Stomach (tissue), 9 donors: ENCODE results near the gene WDR70. TPM values are rescaled to one million over a fixed set of nuclear protein-coding genes. Genes with fewer than 3 reads are reported as not detected.

Experiments used
- DNase-seq, 2 donors: peaks; one replicate each; pipeline versions ENCODE4 v3.0.0 to v3.0.0-alpha.2; 2013 to 2019
- H3K27ac ChIP-seq, 5 donors: fragments of 200-600 bp in 4 of 5; sonication (generic) in 4 of 5; one replicate each; pipeline ENCODE4 v1.5.1; 2013 to 2019; ENCODE audit warnings: mild to moderate bottlenecking in 1 of 5, moderate library complexity in 1 of 5
- H3K27me3 ChIP-seq, 3 donors: fragments of 200-600 bp; sonication (generic); one replicate each; pipeline ENCODE4 v1.5.1; 2017 to 2019; ENCODE audit warnings: mixed run types in 1 of 3
- H3K36me3 ChIP-seq, 4 donors: fragments of 200-600 bp; sonication (generic); 1 replicate in 3 of 4; 2 replicates in 1 of 4; pipeline ENCODE4 v1.5.1; 2016 to 2019
- H3K4me1 ChIP-seq, 4 donors: fragments of 200-600 bp; sonication (generic); one replicate each; pipeline ENCODE4 v1.5.1; 2016 to 2019
- H3K4me3 ChIP-seq, 4 donors: fragments of 200-600 bp; sonication (generic) in 3 of 4; one replicate each; pipeline ENCODE4 v1.5.1; 2016 to 2019; ENCODE audit warnings: mild to moderate bottlenecking in 1 of 4
- H3K9me3 ChIP-seq, 4 donors: fragments of 200-600 bp; sonication (generic); one replicate each; pipeline ENCODE4 v1.5.1; 2016 to 2019
- CTCF ChIP-seq, 7 experiments: fragments of 450-650 bp in 4 of 7; fragments of 200-600 bp in 3 of 7; sonication (generic) in 3 of 7; IDR thresholded peaks; one replicate each; pipeline ENCODE4 v1.5.1; 2016 to 2019; ENCODE audit warnings: antibody characterized with exemption in 7 of 7, control low read depth in 2 of 7, mild to moderate bottlenecking in 1 of 7
- EP300 ChIP-seq: sonication (generic); formaldehyde crosslinking; IDR thresholded peaks from one replicate; pipeline ENCODE4 v1.6.1; 2017; ENCODE audit warnings: antibody characterized with exemption
- POLR2A ChIP-seq, 4 donors: fragments of 450-650 bp; IDR thresholded peaks; one replicate each; pipeline ENCODE4 v1.6.1; 2016; ENCODE audit warnings: antibody characterized with exemption in 4 of 4, control low read depth in 2 of 4, mild to moderate bottlenecking in 1 of 4, moderate library complexity in 1 of 4
- POLR2AphosphoS5 ChIP-seq, 3 donors: sonication (generic); formaldehyde crosslinking; IDR thresholded peaks; one replicate each; pipeline ENCODE4 v1.6.1; 2016; ENCODE audit warnings: antibody characterized with exemption in 3 of 3
- WGBS, 5 donors: extraction: QIAGEN DNeasy Blood & Tissue Kit in 3 of 5; methylation state at CpG; one replicate each; pipeline versions ENCODE4 v1.1.5 to v1.1.7; 2013 to 2018; 5-methylcytosine and 5-hydroxymethylcytosine counted together
- intact Hi-C: fragments of 100-400 bp; cut with DNase I; formaldehyde crosslinking; loops from one replicate; pipeline ENCODE4 v1.15.1; 2023; ENCODE audit warnings: low total_unique reads
- polyA plus RNA-seq, 3 donors: library from polyadenylated mRNA; stranded (reverse); fragments of 200-250 nt; gene quantifications; one replicate each; pipeline ENCODE4 v1.2.3, GENCODE V29; 2013
- total RNA-seq, 5 donors: library from RNA; depleted of rRNA; stranded (reverse); fragments of >200 nt; gene quantifications; one replicate each; pipeline versions ENCODE4 v1.1.0 to v1.2.3, GENCODE V29; 2014 to 2016
- donor health status: healthy with polysubstance abuse.
- donor health status: Bipolar disorder and iron deficiency.
- donor health status: healthy.

WDR70 gene
- total and polyA plus RNA-seq, 8 donors: 13.0 to 131 (median 35.0) TPM

GRCh38 chr5:37740331-37741066 lies 361.4 kb downstream of the WDR70 start:
- Histone ChIP-seq H3K4me1 (peaks cover 12 to 20% (median 15%) of the 10 kb centered on the region in 4 donors), H3K27ac (peak overlapping the region in 4 of 5 donors; percentile 7 to 52 (median 22)), H3K36me3 (peaks cover 0 to 24% (median 17%) of the 10 kb centered on the region in 4 donors), H3K4me3 (no peak overlapping the region), H3K27me3 (no peaks in the 10 kb centered on the region), H3K9me3 (no peaks in the 10 kb centered on the region)
- TF ChIP-seq POLR2AphosphoS5 (IDR thresholded peaks at IDR 0.05) (no peak), POLR2A (IDR thresholded peaks at IDR 0.05) (no peak), EP300 (no peak), CTCF (IDR thresholded peaks at IDR 0.05) (no peak)
- DNase-seq: no peak
- intact Hi-C loops: no loop called here

GRCh38 chr5:37742111-37742510 lies 363.0 kb downstream of the WDR70 start:
- peaks cover 12 to 20% (median 15%) of the 10 kb centered on the region in 4 donors for H3K4me1 ChIP-seq
- no peak for DNase-seq
- no peaks in the 10 kb centered on the region for H3K9me3 ChIP-seq
- peaks cover 0 to 24% (median 17%) of the 10 kb centered on the region in 4 donors for H3K36me3 ChIP-seq
- no peaks in the 10 kb centered on the region for H3K27me3 ChIP-seq
- no peak overlapping the region for H3K27ac ChIP-seq
- no peak overlapping the region for H3K4me3 ChIP-seq
- intact Hi-C loops: no loop called here
- TF ChIP-seq CTCF (IDR thresholded peaks at IDR 0.05) (no peak), POLR2A (IDR thresholded peaks at IDR 0.05) (no peak), EP300 (no peak), POLR2AphosphoS5 (IDR thresholded peaks at IDR 0.05) (no peak)

- H3K9me3 ChIP-seq: no peaks in the 10 kb centered on the region
- WGBS, 5 donors: 81 to 87% (median 83%) methylated on average over 3 of the region's 3 CpGs
- intact Hi-C loops: no loop called here
- no peaks in the 10 kb centered on the region for H3K27me3 ChIP-seq
- H3K4me3 ChIP-seq: no peak overlapping the region
- no peak overlapping the region for H3K27ac ChIP-seq
- DNase-seq: no peak
- no peaks in the 10 kb centered on the region for H3K4me1 ChIP-seq
- no peak for TF ChIP-seq POLR2A (IDR thresholded peaks at IDR 0.05)
- no peak for TF ChIP-seq POLR2AphosphoS5 (IDR thresholded peaks at IDR 0.05)
- no peak for TF ChIP-seq EP300
- no peak for TF ChIP-seq CTCF (IDR thresholded peaks at IDR 0.05)
- H3K36me3 ChIP-seq: peaks cover 0 to 30% (median 16%) of the 10 kb centered on the region in 4 donors
Observed at GRCh38 chr5:37751227-37751626, 372.1 kb downstream of the WDR70 start.

- no peak overlapping the region for H3K27ac ChIP-seq
- DNase-seq: no peak
- TF ChIP-seq CTCF (IDR thresholded peaks at IDR 0.05) (no peak), POLR2A (IDR thresholded peaks at IDR 0.05) (no peak), POLR2AphosphoS5 (IDR thresholded peaks at IDR 0.05) (no peak), EP300 (no peak)
- H3K36me3 ChIP-seq: peaks cover 0 to 30% (median 16%) of the 10 kb centered on the region in 4 donors
- intact Hi-C loops: no loop called here
- H3K27me3 ChIP-seq: no peaks in the 10 kb centered on the region
- no peak overlapping the region for H3K4me3 ChIP-seq
- WGBS, 5 donors: 92 to 96% (median 95%) methylated on average over 4 of the region's 4 CpGs
- no peaks in the 10 kb centered on the region for H3K4me1 ChIP-seq
- H3K9me3 ChIP-seq: peaks cover 0 to 9% (median 2%) of the 10 kb centered on the region in 4 donors
Observed at GRCh38 chr5:37754976-37755375, 375.9 kb downstream of the WDR70 start.
